Measurements from ENCODE around the gene OR11H1.
"Not testable (repeated sequence)": the region's sequence is repeated elsewhere in the genome, so short reads cannot be mapped to it uniquely, and the experiment has no call there.

The OR11H1 gene

GRCh38 chr22:15527892-15528291, at the start of gene OR11H1:
Gene OR11H1, plus strand, starts transcription at chr22:15528192. Its CDS starts 0 bp downstream, at chr22:15528192.
- H3K79me2 ChIP-seq (ENCODE audit: low read length); H3K36me3 ChIP-seq (replicated peaks; ENCODE audit: low read depth, low read length); H3K27me3 ChIP-seq (ENCODE audit: low read depth, low read length); H4K20me1 ChIP-seq (ENCODE audit: insufficient read depth, low read length); H3K9ac ChIP-seq (ENCODE audit: low read length); H3K9me3 ChIP-seq (ENCODE audit: insufficient read depth, low read length); H2AFZ ChIP-seq (ENCODE audit: low read depth, low read length); H3K4me1 ChIP-seq (ENCODE audit: low read length); H3K4me3 ChIP-seq (ENCODE audit: low read length); H3K4me2 ChIP-seq (ENCODE audit: low read length); H3K27ac ChIP-seq (ENCODE audit: low read length): not testable (repeated sequence)

- H3K27me3 ChIP-seq (ENCODE audit: low read depth, low read length); H3K79me2 ChIP-seq (ENCODE audit: low read length); H4K20me1 ChIP-seq (ENCODE audit: insufficient read depth, low read length); H3K4me2 ChIP-seq (ENCODE audit: low read length); H3K27ac ChIP-seq (ENCODE audit: low read length); H3K4me1 ChIP-seq (ENCODE audit: low read length); H3K36me3 ChIP-seq (replicated peaks; ENCODE audit: low read depth, low read length); H3K9me3 ChIP-seq (ENCODE audit: insufficient read depth, low read length); H3K4me3 ChIP-seq (ENCODE audit: low read length); H3K9ac ChIP-seq (ENCODE audit: low read length); H2AFZ ChIP-seq (ENCODE audit: low read depth, low read length): not testable (repeated sequence)
These were observed 18.0 kb upstream of the OR11H1 start for GRCh38 chr22:15509967-15510366.

- H3K4me3 ChIP-seq (ENCODE audit: low read length); H2AFZ ChIP-seq (ENCODE audit: low read depth, low read length); H3K27me3 ChIP-seq (ENCODE audit: low read depth, low read length); H3K9me3 ChIP-seq (ENCODE audit: insufficient read depth, low read length); H3K79me2 ChIP-seq (ENCODE audit: low read length); H4K20me1 ChIP-seq (ENCODE audit: insufficient read depth, low read length); H3K36me3 ChIP-seq (replicated peaks; ENCODE audit: low read depth, low read length); H3K4me1 ChIP-seq (ENCODE audit: low read length); H3K4me2 ChIP-seq (ENCODE audit: low read length); H3K27ac ChIP-seq (ENCODE audit: low read length); H3K9ac ChIP-seq (ENCODE audit: low read length): not testable (repeated sequence)
These were observed 12.1 kb upstream of the OR11H1 start for GRCh38 chr22:15515896-15516295.

GRCh38 chr22:15553767-15554166, 25.8 kb downstream of the OR11H1 start:
- H4K20me1 ChIP-seq (ENCODE audit: insufficient read depth, low read length); H3K9me3 ChIP-seq (ENCODE audit: insufficient read depth, low read length); H3K4me1 ChIP-seq (ENCODE audit: low read length); H3K4me3 ChIP-seq (ENCODE audit: low read length); H3K9ac ChIP-seq (ENCODE audit: low read length); H3K36me3 ChIP-seq (replicated peaks; ENCODE audit: low read depth, low read length); H3K27me3 ChIP-seq (ENCODE audit: low read depth, low read length); H3K79me2 ChIP-seq (ENCODE audit: low read length); H3K4me2 ChIP-seq (ENCODE audit: low read length); H3K27ac ChIP-seq (ENCODE audit: low read length); H2AFZ ChIP-seq (ENCODE audit: low read depth, low read length): not testable (repeated sequence)

GRCh38 chr22:15563461-15563860, 35.5 kb downstream of the OR11H1 start:
- H3K9me3 ChIP-seq (ENCODE audit: insufficient read depth, low read length); H3K79me2 ChIP-seq (ENCODE audit: low read length); H3K4me3 ChIP-seq (ENCODE audit: low read length); H3K4me1 ChIP-seq (ENCODE audit: low read length); H3K27ac ChIP-seq (ENCODE audit: low read length); H4K20me1 ChIP-seq (ENCODE audit: insufficient read depth, low read length); H3K27me3 ChIP-seq (ENCODE audit: low read depth, low read length); H3K36me3 ChIP-seq (replicated peaks; ENCODE audit: low read depth, low read length); H3K4me2 ChIP-seq (ENCODE audit: low read length); H2AFZ ChIP-seq (ENCODE audit: low read depth, low read length); H3K9ac ChIP-seq (ENCODE audit: low read length): not testable (repeated sequence)

- H3K9ac ChIP-seq (ENCODE audit: low read length); H3K4me2 ChIP-seq (ENCODE audit: low read length); H3K4me1 ChIP-seq (ENCODE audit: low read length); H3K79me2 ChIP-seq (ENCODE audit: low read length); H3K36me3 ChIP-seq (replicated peaks; ENCODE audit: low read depth, low read length); H2AFZ ChIP-seq (ENCODE audit: low read depth, low read length); H3K27ac ChIP-seq (ENCODE audit: low read length); H3K9me3 ChIP-seq (ENCODE audit: insufficient read depth, low read length); H3K4me3 ChIP-seq (ENCODE audit: low read length); H3K27me3 ChIP-seq (ENCODE audit: low read depth, low read length); H4K20me1 ChIP-seq (ENCODE audit: insufficient read depth, low read length): not testable (repeated sequence)
These were observed 37.1 kb downstream of the OR11H1 start for GRCh38 chr22:15565063-15565462.
